GM19372 (cell line): ENCODE measurements around the gene AXIN1.
"Not testable (repeated sequence)": the region's sequence is repeated elsewhere in the genome, so short reads cannot be mapped to it uniquely, and the experiment has no call there.

ENCODE experiments used
- ATAC-seq: cut with Tn5 transposase; IDR thresholded peaks from one replicate; pipeline ENCODE4 v1.9.1; 2021; ENCODE audit warnings: mild to moderate bottlenecking, low read depth, moderate library complexity; ENCODE audit not compliant: unreplicated experiment

The AXIN1 gene

DNA sequence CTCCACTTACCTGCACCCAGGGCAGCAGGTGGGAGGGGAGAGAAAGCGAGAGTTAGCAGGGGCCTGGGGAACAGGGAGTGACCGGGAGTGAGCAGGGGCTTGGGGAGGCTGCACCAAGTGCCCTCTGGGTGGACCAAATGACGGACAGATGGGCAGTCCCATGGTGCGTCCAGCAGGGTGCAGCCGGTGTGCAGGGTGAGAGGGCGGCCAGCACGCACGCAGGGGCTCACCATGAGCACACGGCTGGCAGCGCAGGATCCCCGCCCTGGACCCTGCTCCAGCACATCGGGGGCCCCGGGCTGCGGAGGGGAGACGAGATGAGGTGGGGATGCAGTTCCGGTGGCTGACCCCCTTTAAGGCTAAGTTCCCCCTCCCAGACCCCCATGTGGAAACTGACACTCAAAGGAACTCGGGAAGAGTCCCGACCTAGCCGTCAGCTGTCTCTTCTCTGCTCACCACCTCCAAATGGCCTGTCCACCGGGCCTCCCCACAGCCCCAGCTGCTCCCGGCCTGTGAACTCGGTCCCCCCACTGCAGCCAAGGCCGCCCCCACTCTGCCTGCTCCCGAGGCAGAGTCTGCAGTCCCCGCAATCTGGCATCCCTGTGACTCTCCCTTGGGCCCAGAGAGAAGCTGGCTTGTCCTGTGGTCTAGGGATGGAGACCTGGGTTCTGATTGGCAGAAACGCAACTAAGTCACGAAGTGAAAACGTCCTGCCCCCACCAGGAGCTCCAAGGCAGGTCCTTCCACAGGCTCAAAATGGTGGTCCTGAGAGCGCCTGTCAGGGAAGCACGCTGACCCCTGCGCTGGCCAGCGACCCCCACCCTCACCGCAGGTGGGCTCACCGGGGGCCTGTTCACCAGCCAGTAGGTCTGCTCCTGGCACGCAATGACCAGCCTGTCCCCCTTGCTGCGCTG lies 79.6 kb downstream of the AXIN1 start:
- no peak for ATAC-seq

DNA sequence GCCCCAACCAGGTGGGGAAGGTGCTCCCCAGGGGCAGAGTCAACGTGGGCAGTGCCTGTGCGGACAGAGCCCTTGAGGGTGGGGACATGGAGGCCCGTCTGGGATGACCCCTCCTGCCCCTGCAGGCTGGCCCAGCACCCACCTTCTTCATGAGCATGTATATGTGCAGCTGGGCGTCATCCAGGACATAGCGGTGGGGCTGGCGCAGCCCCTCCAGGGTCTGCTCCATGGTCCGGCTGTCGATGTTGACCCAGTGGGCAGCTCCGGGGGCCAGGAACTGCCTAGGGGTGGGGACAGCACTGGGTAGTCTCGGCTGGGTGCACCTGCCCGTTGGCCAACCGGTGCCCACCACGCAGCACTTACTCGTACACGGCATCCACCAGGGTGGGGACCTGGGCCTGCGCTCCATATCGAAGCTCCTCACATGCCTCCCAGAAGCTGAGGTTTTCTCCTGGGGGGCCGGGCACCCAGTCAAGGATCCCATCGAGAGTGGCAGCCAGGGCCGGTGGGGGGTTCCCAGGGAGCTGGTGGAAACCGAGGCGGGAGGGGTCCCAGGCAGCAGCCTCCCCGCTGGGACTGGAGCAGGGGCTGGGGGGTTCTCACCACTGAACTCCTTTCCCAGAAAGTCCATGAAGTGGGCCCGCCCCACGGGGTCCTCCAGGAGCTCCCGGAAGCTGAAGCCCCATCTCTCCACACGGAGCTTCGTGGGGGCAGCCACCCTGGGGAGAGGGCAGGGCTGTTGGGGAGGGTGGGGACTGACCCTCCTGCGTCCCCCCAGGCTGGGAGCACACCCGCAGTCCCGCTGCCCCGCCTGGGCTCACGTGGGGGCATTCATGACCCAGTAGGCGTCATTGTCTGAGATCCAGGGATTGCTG lies 81.9 kb downstream of the AXIN1 start:
- ATAC-seq: no peak

DNA sequence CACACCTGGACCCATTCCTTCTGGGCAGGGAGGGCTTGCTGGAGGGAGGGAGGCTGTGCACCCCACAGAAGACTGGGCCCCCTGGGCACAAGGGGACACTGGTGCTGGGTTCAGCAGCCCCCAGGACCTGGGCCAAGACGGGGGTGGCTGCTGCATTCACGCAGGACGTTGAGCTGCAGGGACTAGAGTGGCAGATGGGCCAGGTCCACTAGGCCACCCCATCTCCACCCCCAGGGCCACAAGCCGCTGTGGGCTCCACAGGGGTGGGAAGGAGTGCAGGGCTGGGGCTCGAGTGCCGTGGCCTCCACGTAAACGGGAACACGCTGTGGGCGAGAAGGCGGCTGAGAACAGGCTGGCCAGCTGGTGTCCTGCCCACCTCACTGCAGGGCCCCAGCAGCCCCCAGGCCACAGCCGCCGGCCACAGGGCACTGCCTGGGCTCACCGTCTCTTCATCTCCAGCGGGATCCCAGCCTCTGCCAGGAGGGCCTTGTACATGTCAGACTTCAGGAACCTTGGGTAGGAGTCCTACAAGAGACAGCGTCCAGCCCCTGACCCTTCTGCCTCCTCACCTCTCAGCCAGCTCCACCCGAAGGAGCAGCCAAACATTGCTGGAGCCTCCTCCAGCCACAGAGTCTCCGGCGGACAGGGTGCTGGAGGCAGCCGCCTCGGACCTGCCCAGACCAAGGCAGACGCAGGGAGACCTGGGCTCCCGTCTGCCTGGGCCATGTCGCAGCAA lies 83.3 kb downstream of the AXIN1 start:
- ATAC-seq: no peak

DNA sequence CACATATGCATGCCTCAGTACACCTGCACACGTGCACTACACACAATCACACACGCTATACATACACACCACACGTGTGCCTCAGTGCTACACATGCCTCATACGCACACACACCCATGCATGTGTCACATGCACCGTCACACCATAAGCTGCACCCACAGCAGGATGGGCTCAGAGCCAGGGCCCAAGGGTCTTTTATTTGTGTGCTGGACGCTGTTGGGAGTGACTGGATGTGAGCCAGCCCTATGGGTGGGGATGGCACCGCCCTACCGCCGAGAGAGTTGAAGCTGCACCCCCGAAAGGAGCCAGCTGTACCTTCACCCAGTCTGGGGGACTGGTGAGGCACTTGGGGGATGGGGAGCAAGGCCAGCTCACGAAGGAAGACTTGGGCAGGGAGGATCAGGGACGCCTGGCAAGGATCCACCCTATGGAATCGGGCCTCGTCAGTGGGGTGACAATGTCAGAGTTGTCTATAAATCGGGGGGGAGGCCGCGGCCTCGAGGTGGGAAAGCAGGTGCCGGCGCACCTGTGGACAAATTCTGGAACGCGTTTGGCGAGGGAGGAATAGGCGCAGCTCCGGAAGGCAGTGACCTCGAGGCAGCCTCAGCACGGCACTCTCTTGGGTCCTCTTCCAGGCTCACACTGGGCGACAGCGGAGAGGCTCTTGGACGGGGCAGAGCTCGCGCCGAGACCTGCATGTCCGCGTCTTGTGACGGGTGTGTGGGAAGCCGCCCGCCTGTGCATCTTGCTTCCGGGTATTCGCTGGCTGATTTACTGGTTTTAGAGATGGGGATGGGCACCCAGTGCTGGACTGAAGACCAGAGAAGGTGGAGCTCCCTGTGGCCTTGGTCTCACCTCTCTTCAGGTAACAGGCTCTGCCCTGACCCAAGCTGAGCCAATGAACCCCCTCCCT lies 84.1 kb downstream of the AXIN1 start:
- no peak for ATAC-seq

DNA sequence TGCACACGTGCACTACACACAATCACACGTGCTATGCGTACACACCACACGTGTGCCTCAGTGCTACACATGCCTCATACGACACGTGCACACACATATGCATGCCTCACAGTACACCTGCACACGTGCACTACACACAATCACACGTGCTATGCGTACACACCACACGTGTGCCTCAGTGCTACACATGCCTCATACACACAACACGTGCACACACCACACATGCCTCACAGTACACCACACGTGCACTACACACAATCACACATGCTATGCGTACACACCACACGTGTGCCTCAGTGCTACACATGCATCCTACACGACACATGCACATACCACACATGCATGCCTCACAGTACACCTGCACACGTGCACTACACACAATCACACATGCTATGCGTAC lies 85.0 kb downstream of the AXIN1 start:
- not testable (repeated sequence) for ATAC-seq

DNA sequence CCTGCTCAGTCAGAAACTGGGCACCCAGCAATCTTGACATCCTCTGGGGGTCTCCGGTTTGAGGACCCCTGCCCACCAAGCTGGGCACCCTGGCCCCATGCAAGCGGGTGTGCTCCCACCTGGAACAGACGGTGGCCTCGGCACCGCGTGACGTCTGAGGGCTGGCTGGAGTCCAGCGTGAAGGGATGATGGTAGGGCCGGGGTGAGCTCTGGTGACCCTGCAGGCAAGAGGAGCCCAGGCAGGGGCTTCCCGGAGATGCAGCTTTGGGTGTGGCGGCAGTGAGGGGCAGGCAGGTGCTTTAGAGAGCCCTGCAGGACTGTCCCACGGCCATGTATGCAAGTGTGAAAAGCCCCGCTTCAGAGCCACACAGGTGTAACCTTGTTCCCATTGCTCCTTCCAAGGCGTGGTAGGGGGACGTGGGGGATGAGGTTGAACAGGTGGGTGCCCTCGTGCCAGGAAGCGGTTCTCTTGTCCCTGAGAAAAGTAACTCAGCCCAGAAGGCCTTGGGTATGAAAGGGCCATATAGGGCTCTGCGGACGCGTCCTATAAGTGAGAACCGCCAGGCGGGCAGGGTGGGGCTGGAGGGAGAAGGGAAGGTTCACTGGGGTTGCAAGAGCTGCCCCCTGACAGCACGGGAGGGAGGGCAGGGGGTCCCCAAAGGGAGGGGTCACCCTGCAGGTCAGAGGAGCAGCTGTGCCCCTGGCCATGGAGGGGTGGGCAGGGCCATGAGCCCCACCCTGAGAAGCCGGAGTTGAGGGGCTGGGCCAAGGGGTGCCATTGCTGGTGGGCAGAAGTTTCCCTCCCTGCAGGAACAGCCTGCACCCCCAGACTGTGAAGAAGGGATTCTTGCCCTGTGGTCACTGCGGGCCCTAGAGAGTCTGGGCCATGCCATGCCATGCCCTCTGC lies 86.0 kb downstream of the AXIN1 start:
- ATAC-seq: no peak

DNA sequence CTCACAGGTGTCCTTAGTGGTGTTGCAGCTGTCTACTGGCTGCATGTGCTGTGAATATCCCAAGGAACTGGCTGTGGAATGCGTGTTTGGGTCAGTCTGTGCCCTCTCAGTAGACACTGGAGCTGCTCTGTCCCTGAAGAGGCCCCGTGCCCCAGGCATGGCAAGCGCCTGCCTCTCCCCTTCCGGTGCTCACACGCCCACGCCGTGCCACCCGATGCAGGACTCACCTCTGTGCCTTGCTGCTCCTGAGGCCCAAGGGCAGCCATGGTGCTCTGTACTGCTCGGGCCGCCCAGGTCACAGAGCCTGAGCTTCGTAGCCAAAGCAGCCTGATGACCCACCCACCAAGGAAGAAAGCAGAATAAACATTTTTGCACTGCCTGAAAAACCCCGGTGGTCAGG lies 86.8 kb downstream of the AXIN1 start:
- no peak for ATAC-seq

DNA sequence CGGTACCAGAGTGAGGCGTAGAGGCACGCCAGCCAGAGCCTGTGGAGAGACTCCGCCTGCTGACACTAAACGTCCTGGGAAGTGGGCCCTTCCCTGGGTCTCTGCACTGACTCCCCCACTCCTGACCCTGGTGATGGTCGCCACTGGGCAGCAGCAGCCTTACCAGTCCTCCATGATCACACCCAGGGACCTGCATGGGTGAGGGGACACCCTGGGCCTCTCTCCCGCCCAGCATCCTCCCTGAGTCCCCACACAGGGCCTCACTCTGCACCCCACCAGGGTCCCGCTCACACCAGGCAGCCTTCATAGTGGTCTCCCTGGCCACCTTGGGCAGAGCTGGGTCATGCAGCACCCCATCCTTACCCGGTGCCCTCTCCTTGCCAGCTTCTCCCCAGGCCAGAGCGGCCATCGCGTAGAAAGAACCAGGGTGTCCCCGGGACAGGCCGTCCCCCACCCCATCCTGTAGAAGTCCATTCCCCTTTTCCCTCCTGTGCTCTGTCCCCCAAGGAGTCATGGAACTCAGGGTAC lies 87.5 kb downstream of the AXIN1 start:
- no peak for ATAC-seq

DNA sequence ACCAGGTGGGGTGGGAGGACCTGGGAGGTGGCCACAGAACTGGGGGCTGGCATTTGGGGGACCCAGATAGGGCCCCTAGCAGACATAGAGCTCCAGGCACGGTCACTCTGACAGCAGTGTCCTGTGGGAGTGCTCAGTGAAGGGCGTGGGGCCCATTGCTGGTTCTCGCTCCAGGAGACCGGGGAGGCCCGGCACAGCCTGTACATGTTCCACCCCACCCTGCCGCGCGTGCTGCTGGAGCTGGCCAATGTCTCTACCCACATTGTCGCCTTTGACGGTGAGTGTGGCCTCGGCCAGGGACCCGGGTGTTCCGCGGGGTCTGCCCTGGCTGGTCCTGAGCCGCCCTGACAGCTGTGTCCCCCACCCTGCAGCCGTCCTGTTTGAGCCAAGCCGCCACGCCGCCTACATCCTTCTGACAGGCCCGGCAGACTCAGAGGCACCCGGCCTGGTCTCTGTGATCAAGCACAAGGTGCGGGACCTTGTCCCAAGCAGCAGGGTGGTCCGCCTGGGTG lies 88.0 kb downstream of the AXIN1 start:
- no peak for ATAC-seq

DNA sequence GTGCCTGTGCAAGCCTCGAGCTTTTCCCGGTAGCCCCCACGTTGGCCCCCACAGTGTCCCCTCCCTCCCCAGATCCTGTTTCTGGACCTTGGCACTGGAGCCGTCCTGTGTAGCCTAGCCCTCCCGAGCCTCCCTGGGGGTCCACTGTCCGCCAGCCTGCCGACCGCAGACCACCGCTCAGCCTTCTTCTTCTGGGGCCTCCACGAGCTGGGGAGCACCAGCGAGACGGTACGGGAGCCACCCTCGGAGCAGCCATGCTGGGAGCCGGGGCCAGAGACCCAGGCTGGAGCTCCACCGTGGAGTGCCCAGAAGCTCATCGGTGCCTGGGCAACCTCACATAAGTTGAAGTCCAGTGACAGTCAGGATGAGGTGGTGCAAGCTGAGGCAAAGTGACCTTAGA lies 88.6 kb downstream of the AXIN1 start:
- ATAC-seq: no peak

DNA sequence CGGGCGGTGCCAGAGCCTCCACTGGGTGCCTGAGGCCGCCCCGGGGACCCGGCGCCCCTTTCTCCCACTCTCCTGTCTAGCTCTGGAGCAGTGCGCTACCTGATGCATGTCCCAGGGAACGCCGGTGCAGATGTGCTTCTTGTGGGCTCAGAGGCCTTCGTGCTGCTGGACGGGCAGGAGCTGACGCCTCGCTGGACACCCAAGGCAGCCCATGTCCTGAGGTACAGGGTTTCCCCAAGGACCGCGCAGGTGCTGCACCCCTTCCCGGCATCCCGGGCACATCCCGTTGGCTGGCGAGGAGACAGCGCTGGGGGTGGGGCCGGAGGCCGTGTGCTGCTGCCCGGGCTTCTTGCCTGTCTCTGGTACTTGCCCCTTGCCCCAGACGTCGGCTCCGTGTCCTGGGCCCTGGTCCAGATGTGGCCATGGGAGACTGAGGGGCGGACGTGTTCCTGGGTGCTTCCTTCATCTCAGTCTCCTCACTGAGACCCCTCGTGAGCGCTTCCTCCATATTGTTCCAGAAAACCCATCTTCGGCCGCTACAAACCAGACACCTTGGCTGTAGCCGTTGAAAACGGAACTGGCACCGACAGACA lies 89.2 kb downstream of the AXIN1 start:
- no peak for ATAC-seq

DNA sequence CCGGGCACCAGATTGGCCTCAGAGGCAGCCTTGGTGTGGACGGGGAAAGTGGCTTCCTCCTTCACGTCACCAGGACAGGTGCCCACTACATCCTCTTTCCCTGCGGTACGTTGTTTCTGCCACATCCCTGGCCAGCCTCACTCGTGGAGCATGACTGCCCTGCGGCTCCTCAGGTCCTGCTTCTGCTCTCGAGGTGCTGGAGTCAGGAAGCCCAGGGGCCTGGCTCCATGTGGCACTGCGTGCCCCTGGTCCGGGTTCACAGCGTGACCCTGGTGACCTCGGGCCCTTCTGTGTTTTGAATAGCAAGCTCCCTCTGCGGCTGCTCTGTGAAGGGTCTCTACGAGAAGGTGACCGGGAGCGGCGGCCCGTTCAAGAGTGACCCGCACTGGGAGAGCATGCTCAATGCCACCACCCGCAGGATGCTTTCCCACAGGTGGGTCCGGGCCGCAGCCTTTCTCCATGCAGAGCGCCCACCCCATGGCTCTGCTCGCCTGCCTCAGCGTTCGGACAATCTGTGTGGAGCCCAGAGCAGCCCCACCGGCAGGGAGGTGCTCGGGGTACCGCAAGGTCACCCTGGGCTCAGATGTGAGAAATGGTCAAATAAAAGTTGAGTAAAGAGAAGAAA lies 90.3 kb downstream of the AXIN1 start:
- ATAC-seq: no peak

DNA sequence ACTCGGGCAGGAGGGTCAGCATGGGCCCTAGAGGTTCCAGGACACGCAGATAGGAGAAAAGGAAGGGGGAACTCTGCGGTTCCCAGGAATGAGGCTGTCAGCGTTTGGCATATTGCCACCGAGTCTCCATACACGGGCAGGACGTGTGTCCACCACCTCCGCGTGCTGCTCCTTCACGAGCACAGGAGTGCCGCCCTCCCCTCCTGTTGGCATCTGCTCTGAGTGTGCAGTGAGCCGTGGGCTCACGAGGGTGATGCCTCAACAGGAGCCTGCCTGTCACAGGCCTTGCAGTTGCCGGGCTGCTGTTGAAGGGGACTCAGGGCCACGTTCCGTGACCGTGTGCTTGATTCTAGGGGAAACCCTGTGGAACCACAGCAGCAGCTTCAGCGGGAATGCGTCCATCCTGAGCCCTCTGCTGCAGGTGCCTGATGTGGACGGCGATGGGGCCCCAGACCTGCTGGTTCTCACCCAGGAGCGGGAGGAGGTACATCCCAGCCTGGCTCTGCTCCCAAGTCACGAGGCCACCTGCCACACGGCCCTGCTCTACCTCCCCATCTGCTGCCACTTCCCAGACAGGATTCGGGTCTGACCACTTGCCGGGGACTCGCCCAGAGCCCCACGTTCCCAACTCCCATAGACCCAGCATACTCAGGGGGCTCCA lies 91.4 kb downstream of the AXIN1 start:
- no peak for ATAC-seq

DNA sequence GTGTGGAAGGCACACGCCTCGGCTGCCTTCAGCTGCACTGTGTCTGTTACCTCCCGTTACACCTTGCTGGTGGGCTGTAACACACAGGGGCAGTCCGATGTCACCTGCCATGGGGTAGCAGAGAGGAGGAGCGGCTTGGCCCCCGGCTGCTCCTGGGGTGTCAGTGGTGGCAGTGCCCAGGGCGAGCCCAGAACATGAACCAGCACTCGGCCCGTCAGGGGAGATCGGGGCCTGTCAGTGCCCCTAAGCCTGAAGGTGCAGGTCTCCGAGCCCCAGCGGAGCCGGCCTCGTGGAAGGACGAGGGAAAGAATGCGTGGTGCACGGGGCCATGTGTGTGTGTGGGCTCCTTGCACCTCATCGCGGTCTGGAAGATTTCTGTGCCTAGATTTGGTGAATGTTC lies 92.2 kb downstream of the AXIN1 start:
- no peak for ATAC-seq

DNA sequence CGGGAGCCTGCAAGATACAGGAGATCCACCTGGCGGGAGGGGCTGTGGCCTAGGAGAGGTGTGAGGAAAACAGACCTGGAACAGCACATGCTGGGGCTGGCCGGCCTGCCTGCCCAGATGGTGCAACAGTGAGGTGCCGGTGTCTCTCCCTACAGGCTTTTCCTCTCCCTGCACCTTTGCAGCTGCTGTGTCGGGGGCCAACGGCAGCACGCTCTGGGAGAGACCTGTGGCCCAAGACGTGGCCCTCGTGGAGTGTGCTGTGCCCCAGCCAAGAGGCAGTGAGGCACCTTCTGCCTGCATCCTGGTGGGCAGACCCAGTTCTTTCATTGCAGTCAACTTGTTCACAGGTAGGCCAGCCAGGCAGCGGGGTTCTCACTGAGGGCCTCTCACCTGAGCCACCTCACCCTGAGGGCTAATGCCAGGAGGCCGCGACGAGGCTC lies 92.7 kb downstream of the AXIN1 start:
- ATAC-seq: no peak

DNA sequence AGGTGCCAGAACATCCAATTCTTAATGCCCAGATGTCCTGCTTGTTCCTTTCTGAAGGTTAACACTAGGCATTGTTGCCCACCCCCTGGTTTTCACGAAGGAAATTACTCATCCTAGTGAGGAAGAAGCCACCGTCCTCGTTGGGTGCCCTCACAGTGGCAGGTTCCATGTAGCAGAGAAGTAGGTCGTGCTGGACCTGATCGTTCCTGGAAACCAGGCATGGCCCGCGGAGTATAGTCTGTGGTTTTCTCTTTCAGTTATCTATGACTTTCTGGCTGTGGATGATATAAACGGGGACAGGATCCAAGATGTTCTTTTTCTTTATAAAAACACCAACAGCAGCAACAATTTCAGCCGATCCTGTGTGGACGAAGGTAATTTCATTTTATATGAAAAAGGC lies 93.3 kb downstream of the AXIN1 start:
- no peak for ATAC-seq

DNA sequence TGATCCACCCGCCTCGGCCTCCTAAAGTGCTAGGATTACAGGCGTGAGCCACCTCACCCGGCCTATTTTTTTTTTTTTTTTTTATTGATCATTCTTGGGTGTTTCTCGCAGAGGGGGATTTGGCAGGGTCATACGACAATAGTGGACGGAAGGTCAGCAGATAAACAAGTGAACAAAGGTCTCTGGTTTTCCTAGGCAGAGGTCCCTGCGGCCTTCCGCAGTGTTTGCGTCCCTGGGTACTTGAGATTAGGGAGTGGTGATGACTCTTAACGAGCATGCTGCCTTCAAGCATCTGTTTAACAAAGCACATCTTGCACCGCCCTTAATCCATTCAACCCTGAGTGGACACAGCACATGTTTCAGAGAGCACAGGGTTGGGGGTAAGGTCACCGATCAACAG lies 94.4 kb downstream of the AXIN1 start:
- ATAC-seq: not testable (repeated sequence)
